GM12878 (cell line): Measurements from ENCODE around the gene STK16. TPM values are rescaled to one million over a fixed set of nuclear protein-coding genes. Genes with fewer than 3 reads are reported as not detected.

Experiments used
- ATAC-seq: fragments of 200-7000 bp; cut with Tn5 transposase; 3 replicates; pipeline ENCODE4 v1.9.1; 2020; ENCODE audit warnings: mild to moderate bottlenecking, moderate library complexity
- BruUV-seq: library from RNA; stranded (reverse); fragments of 400-500 nt; replicated peaks from 2 replicates; lab custom pipeline; 2021; lab: Mats Ljungman, UMichigan
- CTCF ChIA-PET: fragments of 300-600 bp; sonication (Branson Sonifier 250); formaldehyde crosslinking; extraction: SDS; loops from one replicate; lab custom pipeline; 2021; ENCODE audit warnings: inconsistent platforms; lab: Yijun Ruan, JAX
- POLR2A ChIA-PET: fragments of 350-600 bp; formaldehyde crosslinking; extraction: SDS; loops from one replicate; lab custom pipeline; 2021; ENCODE audit warnings: inconsistent platforms; lab: Charles Lee
- RAD21 ChIA-PET: fragments of 300-600 bp; sonication (Branson Sonifier 250); formaldehyde crosslinking; loops from one replicate; lab custom pipeline; 2023; ENCODE audit warnings: antibody characterized with exemption; ENCODE audit not compliant: unreplicated experiment; lab: Charles Lee
- SMC1A ChIA-PET: fragments of 300-600 bp; sonication (Branson Sonifier 250); formaldehyde crosslinking; loops from one replicate; lab custom pipeline; 2023; ENCODE audit not compliant: unreplicated experiment, uncharacterized antibody; lab: Charles Lee
- DNase-seq: peaks from one replicate; pipeline ENCODE4 v3.0.0-alpha.2; 2011; ENCODE audit warnings: low read depth, low spot score
- FAIRE-seq: peaks from 3 replicates; lab custom pipeline; 2011; peaks lifted over from hg19 to GRCh38; lab: Jason Lieb, UNC
- H2AFZ ChIP-seq: 2 replicates; pipeline ENCODE4 v1.6.0; 2011; ENCODE audit warnings: low read depth, low read length, control low read depth; ENCODE audit not compliant: control insufficient read depth
- H3K27ac ChIP-seq: 2 replicates; pipeline ENCODE4 v1.5.1; 2011; ENCODE audit warnings: control low read depth; ENCODE audit not compliant: control insufficient read depth, insufficient read depth
- H3K27me3 ChIP-seq, 2 experiments: replicated peaks in 1 of 2; 2 replicates each; pipeline versions ENCODE4 v1.6.0 to v1.6.1; 2011; ENCODE audit warnings: low read length in 1 of 2; ENCODE audit not compliant: control insufficient read depth in 2 of 2, insufficient read depth in 2 of 2
- H3K36me3 ChIP-seq, 2 experiments: 2 replicates each; pipeline ENCODE4 v1.5.1; 2011; ENCODE audit warnings: low read length in 1 of 2; ENCODE audit not compliant: control insufficient read depth in 2 of 2, insufficient read depth in 2 of 2
- H3K4me1 ChIP-seq: 2 replicates; pipeline ENCODE4 v1.6.1; 2011; ENCODE audit warnings: mild to moderate bottlenecking, low read length, moderate library complexity, mixed read lengths; ENCODE audit not compliant: control insufficient read depth, insufficient read depth
- H3K4me2 ChIP-seq: 2 replicates; pipeline ENCODE4 v1.6.0; 2011; ENCODE audit warnings: control low read depth; ENCODE audit not compliant: control insufficient read depth, insufficient read depth
- H3K4me3 ChIP-seq: fragments of 200-600 bp; sonication (generic); 2 replicates; pipeline ENCODE4 v1.5.1; 2016
- H3K79me2 ChIP-seq: 2 replicates; pipeline ENCODE4 v1.6.0; 2011; ENCODE audit warnings: low read length; ENCODE audit not compliant: control insufficient read depth, insufficient read depth
- H3K9ac ChIP-seq: 2 replicates; pipeline ENCODE4 v1.8.0; 2011; ENCODE audit warnings: low read length, control low read depth, mixed read lengths; ENCODE audit not compliant: control insufficient read depth, insufficient read depth
- H3K9me3 ChIP-seq: replicated peaks from 3 replicates; pipeline ENCODE4 v1.5.1; 2011; ENCODE audit warnings: mild to moderate bottlenecking, low read length; ENCODE audit not compliant: control insufficient read depth, insufficient read depth
- H4K20me1 ChIP-seq: 2 replicates; pipeline ENCODE4 v1.6.0; 2011; ENCODE audit not compliant: control insufficient read depth, insufficient read depth
- BRCA1 ChIP-seq: IDR thresholded peaks from 2 replicates; pipeline ENCODE4 v1.6.1; 2011; ENCODE audit warnings: low read depth, low read length, improper control_type of control experiment
- PKNOX1 ChIP-seq: fragments of 450-650 bp; IDR thresholded peaks from 2 replicates; pipeline ENCODE4 v1.6.1; 2016; ENCODE audit warnings: mild to moderate bottlenecking
- WGBS: methylation state at CpG from one replicate; pipeline ENCODE4 v1.1.6; 2016; ENCODE audit warnings: low lambda C conversion rate; ENCODE audit not compliant: insufficient replicate concordance, insufficient coverage; ENCODE audit errors: missing lambda C conversion rate; 5-methylcytosine and 5-hydroxymethylcytosine counted together
- in situ Hi-C: fragments of 300-500 bp; cut with MboI; formaldehyde crosslinking; loops from 9 replicates; pipeline ENCODE4 v1.14.3; 2018; ENCODE audit warnings: mixed read lengths
- intact Hi-C: fragments of 100-400 bp; cut with micrococcal nuclease; formaldehyde crosslinking; loops from one replicate; pipeline ENCODE4 v1.14.2; 2022; ENCODE audit not compliant: unreplicated experiment
- polyA plus RNA-seq, 11 experiments: library from polyadenylated mRNA; depleted of rRNA in 4 of 11; unstranded in 6 of 11; stranded (reverse) in 5 of 11; fragments of >200 nt; fragmentation: Nextera tagmentation in 4 of 11; fragmentation: Illumina TruSeq in 1 of 11; extraction: Ambion mirVana in 4 of 11; extraction: Trizol in 1 of 11; gene quantifications; 1 replicate in 1 of 11; 2 replicates in 10 of 11; pipeline versions ENCODE4 v1.2.1 to v1.2.3, GENCODE V29; 2011 to 2016; ENCODE audit warnings: inconsistent platforms in 2 of 11, missing spikeins in 2 of 11, low read depth in 1 of 11
- total RNA-seq, 4 experiments: library from RNA; depleted of rRNA in 3 of 4; stranded (reverse); fragments of >200 nt in 3 of 4; fragmentation: Illumina TruSeq in 1 of 4; extraction: Trizol in 1 of 4; gene quantifications; 2 replicates each; pipeline versions ENCODE4 v1.2.1 to v1.2.3, GENCODE V29; 2013 to 2021
- TF ChIP-seq, protein P1 (sequence below): fragments of 450-650 bp; formaldehyde crosslinking; IDR thresholded peaks from 2 replicates; pipeline ENCODE4 v1.4.0; 2020; ENCODE audit warnings: mild to moderate bottlenecking, moderate library complexity

Gene STK16
- total and polyA plus RNA-seq, 10 of the 15 experiments (the other 5 are each of a cell fraction or from before 2014, with no cell fraction given), result 4.3 to 50.1 (median 17.9) TPM

GRCh38 chr2:219291910-219292490, 46.7 kb downstream of the STK16 start:
- intact Hi-C loops (no loop called here), in situ Hi-C loops (no loop called here)
- Histone ChIP-seq H3K27me3 (peaks cover 0 to 3% of the 10 kb centered on the region in 2 experiments; a peak in 2 of 4 replicates), H3K9me3 (no peaks in the 10 kb centered on the region), H4K20me1 (no peaks in the 10 kb centered on the region), H3K9ac (no peak overlapping the region), H3K27ac (no peak overlapping the region), H3K4me1 (peaks cover 8% of the 10 kb centered on the region), H3K79me2 (no peaks in the 10 kb centered on the region), H2AFZ (no peak overlapping the region), H3K36me3 (no peaks in the 10 kb centered on the region), H3K4me2 (no peak overlapping the region), H3K4me3 (no peak overlapping the region)
- ATAC-seq, result no peak
- no peak for DNase-seq
- CTCF ChIA-PET, result interaction anchor here (0.7 to 6.7 kb wide), 5 partner anchors 13 to 132 kb away, joined by 3 to 257 read pairs (median 4); partner anchors contain the start of gene DNAJB2
- FAIRE-seq, result no peak
- RAD21 ChIA-PET, result interaction anchor here (1.6 to 6.5 kb wide), 2 partner anchors 13 to 38 kb away, joined by 5 to 78 read pairs; partner anchors contain the start of genes DNAJB2 and TUBA4A
- TF ChIP-seq BRCA1 (no peak), PKNOX1 (no peak)
- TF ChIP-seq, protein P1, sequence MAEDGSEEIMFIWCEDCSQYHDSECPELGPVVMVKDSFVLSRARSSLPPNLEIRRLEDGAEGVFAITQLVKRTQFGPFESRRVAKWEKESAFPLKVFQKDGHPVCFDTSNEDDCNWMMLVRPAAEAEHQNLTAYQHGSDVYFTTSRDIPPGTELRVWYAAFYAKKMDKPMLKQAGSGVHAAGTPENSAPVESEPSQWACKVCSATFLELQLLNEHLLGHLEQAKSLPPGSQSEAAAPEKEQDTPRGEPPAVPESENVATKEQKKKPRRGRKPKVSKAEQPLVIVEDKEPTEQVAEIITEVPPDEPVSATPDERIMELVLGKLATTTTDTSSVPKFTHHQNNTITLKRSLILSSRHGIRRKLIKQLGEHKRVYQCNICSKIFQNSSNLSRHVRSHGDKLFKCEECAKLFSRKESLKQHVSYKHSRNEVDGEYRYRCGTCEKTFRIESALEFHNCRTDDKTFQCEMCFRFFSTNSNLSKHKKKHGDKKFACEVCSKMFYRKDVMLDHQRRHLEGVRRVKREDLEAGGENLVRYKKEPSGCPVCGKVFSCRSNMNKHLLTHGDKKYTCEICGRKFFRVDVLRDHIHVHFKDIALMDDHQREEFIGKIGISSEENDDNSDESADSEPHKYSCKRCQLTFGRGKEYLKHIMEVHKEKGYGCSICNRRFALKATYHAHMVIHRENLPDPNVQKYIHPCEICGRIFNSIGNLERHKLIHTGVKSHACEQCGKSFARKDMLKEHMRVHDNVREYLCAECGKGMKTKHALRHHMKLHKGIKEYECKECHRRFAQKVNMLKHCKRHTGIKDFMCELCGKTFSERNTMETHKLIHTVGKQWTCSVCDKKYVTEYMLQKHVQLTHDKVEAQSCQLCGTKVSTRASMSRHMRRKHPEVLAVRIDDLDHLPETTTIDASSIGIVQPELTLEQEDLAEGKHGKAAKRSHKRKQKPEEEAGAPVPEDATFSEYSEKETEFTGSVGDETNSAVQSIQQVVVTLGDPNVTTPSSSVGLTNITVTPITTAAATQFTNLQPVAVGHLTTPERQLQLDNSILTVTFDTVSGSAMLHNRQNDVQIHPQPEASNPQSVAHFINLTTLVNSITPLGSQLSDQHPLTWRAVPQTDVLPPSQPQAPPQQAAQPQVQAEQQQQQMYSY (CRISPR knock-in tag), result no peak
- BruUV-seq, result no TSS peak
- SMC1A ChIA-PET, result interaction anchor here (0.5 to 6.0 kb wide), 3 partner anchors 12 to 137 kb away, joined by 3 to 96 read pairs (median 5); partner anchors contain the start of gene DNAJB2
- 36% methylated on average over 4 of the region's 4 CpGs for WGBS
- POLR2A ChIA-PET, result interaction anchor here (0.5 to 1.3 kb wide), 3 partner anchors 34 to 100 kb away, joined by 3 to 4 read pairs (median 4); partner anchors contain the start of gene TUBA4B
